ENCODE data around the gene SLC25A25.

GRCh38 chr9:128139621-128140020, 71.6 kb downstream of the SLC25A25 start:
- TF ChIP-seq CTCF (IDR thresholded peaks at IDR 0.05) = no peak
- TF ChIP-seq POLR2A (IDR thresholded peaks at IDR 0.05) = no peak
